CD14-positive monocyte (primary cell): Measurements from ENCODE around the gene GAPT. TPM values are rescaled to one million over a fixed set of nuclear protein-coding genes. Genes with fewer than 3 reads are reported as not detected.

Experiments
- DNase-seq, 3 donors: peaks; one replicate each; pipeline ENCODE4 v3.0.0-alpha.2; 2011 to 2022
- H2AFZ ChIP-seq: 2 replicates; pipeline ENCODE4 v1.6.0; 2012; ENCODE audit warnings: mild to moderate bottlenecking, low read depth, low read length, inconsistent platforms; ENCODE audit not compliant: insufficient read depth, poor library complexity, severe bottlenecking
- H3K27ac ChIP-seq, 2 donors: 1 replicate in 1 of 2; 2 replicates in 1 of 2; pipeline ENCODE4 v1.5.1; 2012 to 2013; ENCODE audit warnings: low read length in 2 of 2, control low read depth in 1 of 2, inconsistent platforms in 1 of 2, low read depth in 1 of 2, mild to moderate bottlenecking in 1 of 2
- H3K27me3 ChIP-seq, 2 donors: one replicate each; pipeline versions ENCODE4 v1.6.0 to v1.6.1; 2011 to 2013; ENCODE audit warnings: low read length in 2 of 2; ENCODE audit not compliant: control insufficient read depth in 2 of 2, insufficient read depth in 2 of 2
- H3K36me3 ChIP-seq, 2 donors: replicated peaks in 1 of 2; 1 replicate in 1 of 2; 2 replicates in 1 of 2; pipeline versions ENCODE4 v1.5.1 to v1.6.1; 2012 to 2013; ENCODE audit warnings: low read length in 2 of 2, control low read depth in 1 of 2, inconsistent platforms in 1 of 2, mild to moderate bottlenecking in 1 of 2; ENCODE audit not compliant: insufficient read depth in 2 of 2, control insufficient read depth in 1 of 2
- H3K4me1 ChIP-seq, 2 donors: 1 replicate in 1 of 2; 2 replicates in 1 of 2; pipeline versions ENCODE4 v1.5.1 to v1.6.1; 2012 to 2013; ENCODE audit warnings: low read length in 2 of 2, control low read depth in 1 of 2, inconsistent platforms in 1 of 2, mild to moderate bottlenecking in 1 of 2, moderate library complexity in 1 of 2; ENCODE audit not compliant: insufficient read depth in 2 of 2, control insufficient read depth in 1 of 2
- H3K4me2 ChIP-seq: replicated peaks from 2 replicates; pipeline ENCODE3; 2012; ENCODE audit warnings: low read length, moderate library complexity, mild to moderate bottlenecking; ENCODE audit not compliant: poor library complexity, severe bottlenecking; ENCODE audit errors: extremely low read depth
- H3K4me3 ChIP-seq, 3 experiments: fragments of 200-600 bp in 1 of 3; sonication (generic) in 1 of 3; replicated peaks in 1 of 3; 1 replicate in 2 of 3; 2 replicates in 1 of 3; pipeline ENCODE4 v1.5.1; 2011 to 2013; ENCODE audit warnings: low read length in 3 of 3, mild to moderate bottlenecking in 3 of 3, control low read depth in 2 of 3, low read depth in 2 of 3, inconsistent platforms in 1 of 3, moderate library complexity in 1 of 3
- H3K79me2 ChIP-seq: 2 replicates; pipeline ENCODE4 v1.6.0; 2012; ENCODE audit warnings: mild to moderate bottlenecking, control low read depth, inconsistent platforms, low read length, moderate library complexity; ENCODE audit not compliant: insufficient read depth
- H3K9ac ChIP-seq: 2 replicates; pipeline ENCODE4 v1.6.0; 2017; ENCODE audit warnings: low read length, mild to moderate bottlenecking; ENCODE audit not compliant: insufficient read depth, poor library complexity, severe bottlenecking
- H3K9me3 ChIP-seq, 2 donors: replicated peaks in 1 of 2; 1 replicate in 1 of 2; 2 replicates in 1 of 2; pipeline versions ENCODE4 v1.5.1 to v1.6.1; 2012 to 2013; ENCODE audit warnings: low read length in 2 of 2, control low read depth in 1 of 2; ENCODE audit not compliant: control insufficient read depth in 1 of 2, insufficient read depth in 1 of 2
- H4K20me1 ChIP-seq: 2 replicates; pipeline ENCODE4 v1.6.0; 2012; ENCODE audit warnings: mild to moderate bottlenecking, low read length, control low read depth, moderate library complexity; ENCODE audit not compliant: insufficient read depth
- H3K27ac Mint-ChIP-seq, 7 donors: one replicate each; pipeline ENCODE4 v1.8.0; 2020; ENCODE audit warnings: mild to moderate bottlenecking in 7 of 7, mixed read lengths in 7 of 7, moderate library complexity in 6 of 7, inconsistent platforms in 2 of 7
- H3K27me3 Mint-ChIP-seq, 3 donors: one replicate each; pipeline ENCODE4 v1.8.0; 2021 to 2022; ENCODE audit warnings: low read depth in 3 of 3, mild to moderate bottlenecking in 3 of 3, mixed read lengths in 3 of 3, moderate library complexity in 3 of 3, inconsistent platforms in 1 of 3
- H3K36me3 Mint-ChIP-seq, 2 donors: one replicate each; pipeline ENCODE4 v1.8.0; 2020; ENCODE audit warnings: mixed read lengths in 2 of 2, inconsistent platforms in 1 of 2, mild to moderate bottlenecking in 1 of 2
- H3K4me1 Mint-ChIP-seq: one replicate; pipeline ENCODE4 v1.8.0; 2020; ENCODE audit warnings: mild to moderate bottlenecking, mixed read lengths
- H3K4me3 Mint-ChIP-seq, 2 donors: one replicate each; pipeline ENCODE4 v1.8.0; 2020; ENCODE audit warnings: mild to moderate bottlenecking in 2 of 2, mixed read lengths in 2 of 2, moderate library complexity in 1 of 2
- H3K9me3 Mint-ChIP-seq, 7 donors: one replicate each; pipeline ENCODE4 v1.8.0; 2020 to 2022; ENCODE audit warnings: mixed read lengths in 7 of 7, mild to moderate bottlenecking in 6 of 7, moderate library complexity in 6 of 7, inconsistent platforms in 2 of 7
- WGBS: methylation state at CpG from one replicate; pipeline ENCODE4 v1.1.5; 2013; ENCODE audit warnings: missing lambda C conversion rate; ENCODE audit not compliant: insufficient coverage; 5-methylcytosine and 5-hydroxymethylcytosine counted together
- intact Hi-C, 2 donors: fragments of 100-400 bp; cut with micrococcal nuclease; formaldehyde crosslinking; loops; one replicate each; pipeline versions ENCODE4 v1.15.0 to v1.15.1; 2023
- polyA plus RNA-seq, 3 donors: library from polyadenylated mRNA; depleted of rRNA in 1 of 3; unstranded in 2 of 3; stranded (reverse) in 1 of 3; fragments of 300-500 nt in 2 of 3; fragments of >200 nt in 1 of 3; fragmentation: Illumina TruSeq in 2 of 3; gene quantifications; 1 replicate in 2 of 3; 2 replicates in 1 of 3; pipeline ENCODE4 v1.2.3, GENCODE V29; 2012 to 2021
- TF ChIP-seq, protein P1 (sequence below): fragments of 200-600 bp; IDR thresholded peaks from one replicate; pipeline ENCODE4 v1.8.0; 2022; ENCODE audit warnings: antibody characterized with exemption, mild to moderate bottlenecking

GAPT gene
- polyA plus RNA-seq, 3 donors: 46.7 to 173 (median 103) TPM

DNA sequence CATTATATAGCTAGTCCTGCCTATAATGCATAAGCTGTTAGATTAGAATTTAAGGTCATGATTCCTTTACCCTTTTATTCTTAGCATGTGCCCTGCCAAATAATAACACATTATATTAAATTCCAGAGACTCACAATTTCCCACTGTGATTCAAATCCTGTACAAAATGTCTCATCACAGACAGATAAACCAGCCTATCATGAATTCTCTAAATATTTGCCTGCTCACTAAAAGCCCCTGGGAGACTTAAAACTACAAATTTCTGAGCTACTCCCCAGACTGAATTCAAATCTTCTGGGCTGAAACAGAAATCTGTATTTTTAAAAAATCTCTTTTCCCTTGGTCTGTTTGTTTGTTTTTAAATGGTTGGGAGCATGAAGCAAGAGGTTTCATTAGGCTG lies 32.7 kb downstream of the GAPT start:
- no peak overlapping the region for H3K4me3 Mint-ChIP-seq
- H3K9me3 Mint-ChIP-seq: peaks cover 10 to 20% (median 16%) of the 10 kb centered on the region in 7 donors
- H2AFZ ChIP-seq: no peak overlapping the region
- H3K27ac ChIP-seq: no peak overlapping the region
- H3K4me3 ChIP-seq: no peak overlapping the region
- H3K36me3 Mint-ChIP-seq: peaks cover 0 to 3% of the 10 kb centered on the region in 2 donors
- H3K79me2 ChIP-seq: no peaks in the 10 kb centered on the region
- no peak for DNase-seq
- no peaks in the 10 kb centered on the region for H3K9me3 ChIP-seq
- no peaks in the 10 kb centered on the region for H3K36me3 ChIP-seq
- no peak overlapping the region for H3K27ac Mint-ChIP-seq
- H3K4me1 ChIP-seq: peaks cover 3 to 4% of the 10 kb centered on the region in 2 donors
- TF ChIP-seq, protein P1, sequence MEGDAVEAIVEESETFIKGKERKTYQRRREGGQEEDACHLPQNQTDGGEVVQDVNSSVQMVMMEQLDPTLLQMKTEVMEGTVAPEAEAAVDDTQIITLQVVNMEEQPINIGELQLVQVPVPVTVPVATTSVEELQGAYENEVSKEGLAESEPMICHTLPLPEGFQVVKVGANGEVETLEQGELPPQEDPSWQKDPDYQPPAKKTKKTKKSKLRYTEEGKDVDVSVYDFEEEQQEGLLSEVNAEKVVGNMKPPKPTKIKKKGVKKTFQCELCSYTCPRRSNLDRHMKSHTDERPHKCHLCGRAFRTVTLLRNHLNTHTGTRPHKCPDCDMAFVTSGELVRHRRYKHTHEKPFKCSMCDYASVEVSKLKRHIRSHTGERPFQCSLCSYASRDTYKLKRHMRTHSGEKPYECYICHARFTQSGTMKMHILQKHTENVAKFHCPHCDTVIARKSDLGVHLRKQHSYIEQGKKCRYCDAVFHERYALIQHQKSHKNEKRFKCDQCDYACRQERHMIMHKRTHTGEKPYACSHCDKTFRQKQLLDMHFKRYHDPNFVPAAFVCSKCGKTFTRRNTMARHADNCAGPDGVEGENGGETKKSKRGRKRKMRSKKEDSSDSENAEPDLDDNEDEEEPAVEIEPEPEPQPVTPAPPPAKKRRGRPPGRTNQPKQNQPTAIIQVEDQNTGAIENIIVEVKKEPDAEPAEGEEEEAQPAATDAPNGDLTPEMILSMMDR: no peak
- peaks cover 13% of the 10 kb centered on the region for H3K4me1 Mint-ChIP-seq
- H3K4me2 ChIP-seq: no peak overlapping the region
- H3K27me3 Mint-ChIP-seq: no peaks in the 10 kb centered on the region
- intact Hi-C loops: no loop called here
- H3K9ac ChIP-seq: no peak overlapping the region
- H4K20me1 ChIP-seq: no peaks in the 10 kb centered on the region
- H3K27me3 ChIP-seq: no peaks in the 10 kb centered on the region

DNA sequence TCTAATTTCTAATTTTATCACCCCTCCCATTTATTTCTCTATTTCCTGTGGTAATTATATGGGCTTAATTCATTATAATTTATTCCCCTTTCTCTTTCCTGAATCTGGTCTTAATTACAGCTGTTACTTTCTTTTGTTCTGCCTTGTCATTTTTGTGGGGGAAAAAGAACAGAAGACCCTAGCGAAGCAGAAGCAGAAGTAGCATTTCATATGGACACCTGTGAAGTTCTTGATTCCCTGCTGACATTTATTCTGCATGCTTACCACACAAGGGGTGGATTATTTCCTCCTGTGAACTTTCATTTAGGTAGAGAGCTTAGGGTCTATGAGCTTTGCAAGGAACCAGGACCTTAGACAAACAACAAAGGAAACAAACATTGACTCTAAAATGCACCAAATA lies 33.3 kb downstream of the GAPT start:
- no CpG with 5 or more reads among the region's 1 CpG for WGBS
- no peak for DNase-seq
- no peaks in the 10 kb centered on the region for H3K9me3 ChIP-seq
- H3K36me3 Mint-ChIP-seq: peaks cover 0 to 3% of the 10 kb centered on the region in 2 donors
- peaks cover 13% of the 10 kb centered on the region for H3K4me1 Mint-ChIP-seq
- peaks cover 3 to 4% of the 10 kb centered on the region in 2 donors for H3K4me1 ChIP-seq
- peaks cover 4 to 14% (median 10%) of the 10 kb centered on the region in 7 donors for H3K9me3 Mint-ChIP-seq
- H3K4me2 ChIP-seq: no peak overlapping the region
- intact Hi-C loops: no loop called here
- H3K4me3 ChIP-seq: no peak overlapping the region
- no peaks in the 10 kb centered on the region for H3K36me3 ChIP-seq
- no peaks in the 10 kb centered on the region for H4K20me1 ChIP-seq
- H3K9ac ChIP-seq: no peak overlapping the region
- H3K4me3 Mint-ChIP-seq: no peak overlapping the region
- TF ChIP-seq, protein P1: no peak
- no peaks in the 10 kb centered on the region for H3K27me3 ChIP-seq
- no peaks in the 10 kb centered on the region for H3K27me3 Mint-ChIP-seq
- H3K27ac ChIP-seq: no peak overlapping the region
- H2AFZ ChIP-seq: no peak overlapping the region
- no peaks in the 10 kb centered on the region for H3K79me2 ChIP-seq
- no peak overlapping the region for H3K27ac Mint-ChIP-seq
